ENCODE results near the gene SIPA1L2.

GRCh38 chr1:232622981-232623380 lies 7.0 kb downstream of the SIPA1L2 start:
- TF ChIP-seq, protein P1, sequence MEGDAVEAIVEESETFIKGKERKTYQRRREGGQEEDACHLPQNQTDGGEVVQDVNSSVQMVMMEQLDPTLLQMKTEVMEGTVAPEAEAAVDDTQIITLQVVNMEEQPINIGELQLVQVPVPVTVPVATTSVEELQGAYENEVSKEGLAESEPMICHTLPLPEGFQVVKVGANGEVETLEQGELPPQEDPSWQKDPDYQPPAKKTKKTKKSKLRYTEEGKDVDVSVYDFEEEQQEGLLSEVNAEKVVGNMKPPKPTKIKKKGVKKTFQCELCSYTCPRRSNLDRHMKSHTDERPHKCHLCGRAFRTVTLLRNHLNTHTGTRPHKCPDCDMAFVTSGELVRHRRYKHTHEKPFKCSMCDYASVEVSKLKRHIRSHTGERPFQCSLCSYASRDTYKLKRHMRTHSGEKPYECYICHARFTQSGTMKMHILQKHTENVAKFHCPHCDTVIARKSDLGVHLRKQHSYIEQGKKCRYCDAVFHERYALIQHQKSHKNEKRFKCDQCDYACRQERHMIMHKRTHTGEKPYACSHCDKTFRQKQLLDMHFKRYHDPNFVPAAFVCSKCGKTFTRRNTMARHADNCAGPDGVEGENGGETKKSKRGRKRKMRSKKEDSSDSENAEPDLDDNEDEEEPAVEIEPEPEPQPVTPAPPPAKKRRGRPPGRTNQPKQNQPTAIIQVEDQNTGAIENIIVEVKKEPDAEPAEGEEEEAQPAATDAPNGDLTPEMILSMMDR (IDR thresholded peaks at IDR 0.05) = no peak
- TF ChIP-seq POLR2A (IDR thresholded peaks at IDR 0.05) = no peak

Data from suprapubic skin (tissue), 3 donors.